OCI-LY7 (cell line): ENCODE data around the gene TMEM72.

Source experiments
- EZH2phosphoT487 ChIP-seq: fragments of 200-600 bp; sonication (generic); IDR thresholded peaks from 2 replicates; pipeline ENCODE4 v1.6.1; 2018; ENCODE audit warnings: low read depth, borderline replicate concordance, mild to moderate bottlenecking, mixed run types, antibody characterized with exemption, low read length, moderate library complexity, mixed read lengths
- TF ChIP-seq, protein P1 (sequence below): fragments of 200-600 bp; sonication (generic); conservative IDR thresholded peaks from 2 replicates; pipeline ENCODE4 v1.5.1; 2014; ENCODE audit warnings: mild to moderate bottlenecking, antibody characterized with exemption, low read length, moderate library complexity, mixed read lengths

- TF ChIP-seq EZH2phosphoT487: no peak
- TF ChIP-seq, protein P1, sequence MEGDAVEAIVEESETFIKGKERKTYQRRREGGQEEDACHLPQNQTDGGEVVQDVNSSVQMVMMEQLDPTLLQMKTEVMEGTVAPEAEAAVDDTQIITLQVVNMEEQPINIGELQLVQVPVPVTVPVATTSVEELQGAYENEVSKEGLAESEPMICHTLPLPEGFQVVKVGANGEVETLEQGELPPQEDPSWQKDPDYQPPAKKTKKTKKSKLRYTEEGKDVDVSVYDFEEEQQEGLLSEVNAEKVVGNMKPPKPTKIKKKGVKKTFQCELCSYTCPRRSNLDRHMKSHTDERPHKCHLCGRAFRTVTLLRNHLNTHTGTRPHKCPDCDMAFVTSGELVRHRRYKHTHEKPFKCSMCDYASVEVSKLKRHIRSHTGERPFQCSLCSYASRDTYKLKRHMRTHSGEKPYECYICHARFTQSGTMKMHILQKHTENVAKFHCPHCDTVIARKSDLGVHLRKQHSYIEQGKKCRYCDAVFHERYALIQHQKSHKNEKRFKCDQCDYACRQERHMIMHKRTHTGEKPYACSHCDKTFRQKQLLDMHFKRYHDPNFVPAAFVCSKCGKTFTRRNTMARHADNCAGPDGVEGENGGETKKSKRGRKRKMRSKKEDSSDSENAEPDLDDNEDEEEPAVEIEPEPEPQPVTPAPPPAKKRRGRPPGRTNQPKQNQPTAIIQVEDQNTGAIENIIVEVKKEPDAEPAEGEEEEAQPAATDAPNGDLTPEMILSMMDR: no peak
Measured at GRCh38 chr10:44926751-44927351, 15.7 kb downstream of the TMEM72 start.
